B cell (primary cell): ENCODE measurements around the gene LRIT2. TPM values are rescaled to one million over a fixed set of nuclear protein-coding genes. Genes with fewer than 3 reads are reported as not detected.

Experiments used
- polyA plus RNA-seq: library from polyadenylated mRNA; depleted of rRNA; stranded (reverse); fragments of >200 nt; gene quantifications from 2 replicates; pipeline ENCODE4 v1.2.3, GENCODE V29; 2012
- total RNA-seq, 2 donors: library from RNA; stranded (reverse); fragments of 120-200 nt in 1 of 2; gene quantifications; 1 replicate in 1 of 2; 2 replicates in 1 of 2; pipeline versions ENCODE4 v1.2.3 to v1.2.4, GENCODE V29; 2013 to 2022

Gene LRIT2
- total and polyA plus RNA-seq, 2 donors (not counting 1 experiment from before 2014, with no cell fraction given), result not detected

Other genes starting within 250 kb of the LRIT2 start
- 71.9 and 75.1 TPM in 2 replicates for gene GHITM, start 86.0 kb downstream of the LRIT2 start, total RNA-seq
- gene GHITM, start 86.0 kb downstream of the LRIT2 start, polyA plus RNA-seq, result 37.7 and 40.5 TPM in 2 replicates
- not detected in 2 replicates for gene GPR15LG, start 51.7 kb downstream of the LRIT2 start, total RNA-seq
- not detected in 2 replicates for gene GPR15LG, start 51.7 kb downstream of the LRIT2 start, polyA plus RNA-seq
- 1.3 and 1.7 TPM in 2 replicates for gene CDHR1, start 31.0 kb downstream of the LRIT2 start, total RNA-seq
- gene CDHR1, start 31.0 kb downstream of the LRIT2 start, polyA plus RNA-seq, result 0.27 and 0.31 TPM in 2 replicates
- not detected in 2 replicates for gene LRIT1, start 16.0 kb upstream of the LRIT2 start, total RNA-seq
- gene LRIT1, start 16.0 kb upstream of the LRIT2 start, polyA plus RNA-seq, result not detected in 2 replicates
- gene RGR, start 19.5 kb upstream of the LRIT2 start, total RNA-seq, result not detected in 2 replicates
- gene RGR, start 19.5 kb upstream of the LRIT2 start, polyA plus RNA-seq, result not detected in 2 replicates
- gene CCSER2, start 103.0 kb upstream of the LRIT2 start, total RNA-seq, result 43.2 and 45.9 TPM in 2 replicates
- gene CCSER2, start 103.0 kb upstream of the LRIT2 start, polyA plus RNA-seq, result 6.0 and 8.7 TPM in 2 replicates